Adrenal gland (tissue), 5 donors: ENCODE measurements around the gene ANKRD2.

Experiments
- POLR2A ChIP-seq, 2 donors: fragments of 450-650 bp; IDR thresholded peaks; one replicate each; pipeline ENCODE4 v1.6.1; 2017; ENCODE audit warnings: antibody characterized with exemption in 2 of 2, mild to moderate bottlenecking in 2 of 2, moderate library complexity in 1 of 2
- TF ChIP-seq, protein P1 (sequence below), 6 experiments: fragments of 450-650 bp in 4 of 6; fragments of 200-600 bp in 2 of 6; sonication (generic) in 1 of 6; IDR thresholded peaks; 1 replicate in 5 of 6; 2 replicates in 1 of 6; pipeline versions ENCODE4 v1.5.1 to v1.8.0; 2016 to 2021; ENCODE audit warnings: antibody characterized with exemption in 6 of 6, mild to moderate bottlenecking in 2 of 6, moderate library complexity in 1 of 6
- donor health status: DM: no; HTN: no; CAD: no.

DNA sequence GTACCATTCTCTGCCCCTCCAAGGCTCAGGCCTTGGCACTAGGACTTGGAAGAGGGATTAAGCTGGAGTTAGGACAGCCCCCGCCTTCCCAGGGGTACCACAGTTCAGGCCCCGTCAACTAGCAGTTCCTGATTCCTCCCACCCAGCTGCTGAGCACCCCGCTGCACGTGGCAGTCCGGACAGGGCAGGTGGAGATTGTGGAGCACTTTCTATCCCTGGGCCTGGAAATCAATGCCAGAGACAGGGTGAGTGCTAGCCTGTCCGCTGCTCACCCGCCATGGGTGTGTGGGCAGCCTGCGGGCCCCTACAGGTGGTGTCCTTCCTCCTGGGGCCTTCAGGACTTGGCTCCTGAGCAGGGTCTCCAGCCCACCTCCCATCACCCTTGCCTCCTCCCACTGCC is 9.6 kb downstream of the ANKRD2 start:
- TF ChIP-seq, protein P1, sequence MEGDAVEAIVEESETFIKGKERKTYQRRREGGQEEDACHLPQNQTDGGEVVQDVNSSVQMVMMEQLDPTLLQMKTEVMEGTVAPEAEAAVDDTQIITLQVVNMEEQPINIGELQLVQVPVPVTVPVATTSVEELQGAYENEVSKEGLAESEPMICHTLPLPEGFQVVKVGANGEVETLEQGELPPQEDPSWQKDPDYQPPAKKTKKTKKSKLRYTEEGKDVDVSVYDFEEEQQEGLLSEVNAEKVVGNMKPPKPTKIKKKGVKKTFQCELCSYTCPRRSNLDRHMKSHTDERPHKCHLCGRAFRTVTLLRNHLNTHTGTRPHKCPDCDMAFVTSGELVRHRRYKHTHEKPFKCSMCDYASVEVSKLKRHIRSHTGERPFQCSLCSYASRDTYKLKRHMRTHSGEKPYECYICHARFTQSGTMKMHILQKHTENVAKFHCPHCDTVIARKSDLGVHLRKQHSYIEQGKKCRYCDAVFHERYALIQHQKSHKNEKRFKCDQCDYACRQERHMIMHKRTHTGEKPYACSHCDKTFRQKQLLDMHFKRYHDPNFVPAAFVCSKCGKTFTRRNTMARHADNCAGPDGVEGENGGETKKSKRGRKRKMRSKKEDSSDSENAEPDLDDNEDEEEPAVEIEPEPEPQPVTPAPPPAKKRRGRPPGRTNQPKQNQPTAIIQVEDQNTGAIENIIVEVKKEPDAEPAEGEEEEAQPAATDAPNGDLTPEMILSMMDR (IDR thresholded peaks at IDR 0.05): no peak
- no peak for TF ChIP-seq POLR2A (IDR thresholded peaks at IDR 0.05)
